ENCODE data around the gene SRPK2. TPM values are rescaled to one million over a fixed set of nuclear protein-coding genes. Genes with fewer than 3 reads are reported as not detected.

SRPK2 gene
- total RNA-seq, 1 experiment from 2014 or later, result 50.5 TPM

DNA sequence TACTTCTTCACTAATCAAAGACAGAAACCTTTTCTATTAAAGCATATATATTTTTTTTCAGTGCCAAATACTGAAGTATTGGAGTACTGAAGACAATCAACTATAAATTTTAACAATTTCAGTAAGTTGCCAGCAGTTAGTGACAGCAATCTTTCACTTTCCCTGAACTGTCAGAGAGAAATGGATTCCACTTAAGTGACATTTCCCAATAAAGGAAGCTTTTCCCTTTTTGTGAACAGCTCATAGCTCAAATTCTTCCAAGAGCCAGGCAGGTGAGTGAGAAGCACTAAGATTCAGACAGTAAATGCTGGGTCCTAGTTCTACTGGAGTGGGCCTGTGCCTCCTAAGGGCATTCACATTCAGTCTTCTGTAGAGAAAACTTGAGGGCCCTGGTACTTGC lies 142.0 kb downstream of the SRPK2 start:
- ChIA-PET CTCF (no interaction called here), POLR2A (no interaction called here)
- H3K36me3 Mint-ChIP-seq, result no peaks in the 10 kb centered on the region
- no peaks in the 10 kb centered on the region for H3K27me3 Mint-ChIP-seq (ENCODE audit: low read depth)
- H3K27ac Mint-ChIP-seq, result no peak overlapping the region
- no peak for TF ChIP-seq GRHL2 (CRISPR knock-in tag; IDR thresholded peaks at IDR 0.05; ENCODE audit: insufficient replicate concordance, severe bottlenecking)
- TF ChIP-seq ARID4B (CRISPR knock-in tag; IDR thresholded peaks at IDR 0.05; ENCODE audit: borderline replicate concordance), result no peak
- TF ChIP-seq NR1H2 (CRISPR knock-in tag; IDR thresholded peaks at IDR 0.05), result no peak
- TF ChIP-seq GABPB1 (CRISPR knock-in tag; IDR thresholded peaks at IDR 0.05), result no peak
- TF ChIP-seq NFYB (CRISPR knock-in tag; conservative IDR thresholded peaks at IDR 0.05; ENCODE audit: low read depth), result no peak
- no peak for TF ChIP-seq SOX15 (CRISPR knock-in tag; IDR thresholded peaks at IDR 0.05)
- TF ChIP-seq CDX4 (CRISPR knock-in tag; IDR thresholded peaks at IDR 0.05; ENCODE audit: borderline replicate concordance), result no peak
- TF ChIP-seq FOXP1 (CRISPR knock-in tag; IDR thresholded peaks at IDR 0.05; ENCODE audit: borderline replicate concordance), result no peak
- TF ChIP-seq, protein P1, sequence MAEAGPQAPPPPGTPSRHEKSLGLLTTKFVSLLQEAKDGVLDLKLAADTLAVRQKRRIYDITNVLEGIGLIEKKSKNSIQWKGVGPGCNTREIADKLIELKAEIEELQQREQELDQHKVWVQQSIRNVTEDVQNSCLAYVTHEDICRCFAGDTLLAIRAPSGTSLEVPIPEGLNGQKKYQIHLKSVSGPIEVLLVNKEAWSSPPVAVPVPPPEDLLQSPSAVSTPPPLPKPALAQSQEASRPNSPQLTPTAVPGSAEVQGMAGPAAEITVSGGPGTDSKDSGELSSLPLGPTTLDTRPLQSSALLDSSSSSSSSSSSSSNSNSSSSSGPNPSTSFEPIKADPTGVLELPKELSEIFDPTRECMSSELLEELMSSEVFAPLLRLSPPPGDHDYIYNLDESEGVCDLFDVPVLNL (CRISPR knock-in tag; IDR thresholded peaks at IDR 0.05; ENCODE audit: borderline replicate concordance, low read depth), result no peak
- DNase-seq (ENCODE audit: low spot score) (no peak), ATAC-seq (peak; percentile 36; the same call in 1 of the 2 replicates)
- H3K4me1 Mint-ChIP-seq, result peaks cover 27% of the 10 kb centered on the region
- no peaks in the 10 kb centered on the region for H3K9me3 Mint-ChIP-seq
- no peak overlapping the region for H3K4me3 Mint-ChIP-seq

- ChIA-PET POLR2A (no interaction called here), CTCF (no interaction called here)
- peaks cover 26% of the 10 kb centered on the region for H3K4me1 Mint-ChIP-seq
- H3K36me3 Mint-ChIP-seq, result no peaks in the 10 kb centered on the region
- H3K9me3 Mint-ChIP-seq, result no peaks in the 10 kb centered on the region
- TF ChIP-seq ZNF416 (CRISPR knock-in tag; IDR thresholded peaks at IDR 0.05), result no peak
- TF ChIP-seq ZNF263 (CRISPR knock-in tag; IDR thresholded peaks at IDR 0.05; ENCODE audit: low read depth), result no peak
- no peak for TF ChIP-seq TCF7 (CRISPR knock-in tag; IDR thresholded peaks at IDR 0.05; ENCODE audit: low read depth)
- TF ChIP-seq TEAD4 (CRISPR knock-in tag; IDR thresholded peaks at IDR 0.05), result no peak
- no peak for TF ChIP-seq GTF2I (CRISPR knock-in tag; conservative IDR thresholded peaks at IDR 0.05)
- TF ChIP-seq NR1H2 (CRISPR knock-in tag; IDR thresholded peaks at IDR 0.05), result no peak
- TF ChIP-seq ZBTB43 (CRISPR knock-in tag; IDR thresholded peaks at IDR 0.05), result no peak
- TF ChIP-seq AFF4 (CRISPR knock-in tag; IDR thresholded peaks at IDR 0.05; ENCODE audit: borderline replicate concordance), result no peak
- TF ChIP-seq SMAD4 (CRISPR knock-in tag; IDR thresholded peaks at IDR 0.05), result no peak
- no peak for TF ChIP-seq ZSCAN18 (CRISPR knock-in tag; IDR thresholded peaks at IDR 0.05)
- no peak for TF ChIP-seq ELF4 (CRISPR knock-in tag; IDR thresholded peaks at IDR 0.05; ENCODE audit: low read depth)
- no peak for DNase-seq (ENCODE audit: low spot score)
- no peak overlapping the region for H3K4me3 Mint-ChIP-seq
- H3K27me3 Mint-ChIP-seq (ENCODE audit: low read depth), result no peaks in the 10 kb centered on the region
- no peak overlapping the region for H3K27ac Mint-ChIP-seq
- no peak for ATAC-seq
Measured at GRCh38 chr7:105246256-105246655, 142.5 kb downstream of the SRPK2 start.
